Progenitor cell of endocrine pancreas (in vitro differentiated cells): Measurements from ENCODE around the gene ANKMY1. TPM values are rescaled to one million over a fixed set of nuclear protein-coding genes. Genes with fewer than 3 reads are reported as not detected.

Experiments
- DNase-seq: peaks from one replicate; pipeline ENCODE4 v3.0.0; 2021; ENCODE audit warnings: low spot score; ENCODE audit not compliant: unreplicated experiment
- H3K27ac Mint-ChIP-seq: 2 replicates; pipeline ENCODE4 v1.8.0; 2021; ENCODE audit warnings: mild to moderate bottlenecking, moderate library complexity, mixed read lengths
- H3K27me3 Mint-ChIP-seq: 2 replicates; pipeline ENCODE4 v1.8.0; 2021; ENCODE audit warnings: mixed read lengths
- H3K36me3 Mint-ChIP-seq: 2 replicates; pipeline ENCODE4 v1.8.0; 2022; ENCODE audit warnings: mixed read lengths; ENCODE audit not compliant: insufficient read depth
- H3K4me1 Mint-ChIP-seq: 2 replicates; pipeline ENCODE4 v1.8.0; 2021; ENCODE audit warnings: low read depth, mixed read lengths
- H3K4me3 Mint-ChIP-seq: 2 replicates; pipeline ENCODE4 v1.8.0; 2021; ENCODE audit warnings: low read depth, mild to moderate bottlenecking, moderate library complexity, mixed read lengths
- H3K9me3 Mint-ChIP-seq: 2 replicates; pipeline ENCODE4 v1.8.0; 2021; ENCODE audit warnings: low read depth, mixed read lengths
- total RNA-seq: library from RNA; stranded (reverse); gene quantifications from 2 replicates; pipeline ENCODE4 v1.2.1, GENCODE V29; 2021
- TF ChIP-seq, protein P1 (sequence below): fragments of 200-600 bp; sonication (generic); IDR thresholded peaks from one replicate; pipeline ENCODE4 v1.5.0; 2021; ENCODE audit warnings: antibody characterized with exemption, mild to moderate bottlenecking; ENCODE audit not compliant: unreplicated experiment

Gene ANKMY1
- total RNA-seq, 1 donor from 2014 or later = 29.2 TPM

DNA sequence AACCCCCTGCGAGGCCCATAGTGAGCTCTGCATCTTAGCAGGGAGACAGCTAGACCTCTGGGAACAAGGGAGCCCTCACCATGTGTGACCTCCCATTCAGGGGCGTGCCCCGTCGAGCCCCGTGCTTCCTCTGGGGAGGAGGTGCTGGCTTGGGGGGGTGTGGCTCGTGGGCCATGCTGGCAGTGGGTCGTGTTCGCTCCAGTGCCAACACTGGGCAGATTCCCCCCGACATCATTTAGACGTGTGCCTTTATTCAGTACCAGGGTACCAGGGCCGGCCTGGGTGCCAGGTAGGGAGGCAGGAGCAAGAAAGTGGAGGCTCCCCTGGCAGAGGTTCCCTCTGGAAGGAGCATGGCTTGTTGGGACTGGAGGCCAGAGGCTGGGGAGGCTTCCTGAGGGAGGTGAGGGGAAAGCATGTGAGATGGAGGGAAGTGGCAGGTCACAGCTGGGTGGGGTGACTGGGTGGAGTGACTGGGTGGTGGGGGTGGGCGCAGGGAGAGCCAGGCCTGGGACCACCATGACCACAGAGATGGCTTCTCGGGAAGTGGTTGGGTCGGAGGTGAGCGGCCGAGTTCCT is 107.2 kb downstream of the ANKMY1 start:
- Mint-ChIP-seq H3K9me3 (no peaks in the 10 kb centered on the region), H3K27me3 (peaks cover 4% of the 10 kb centered on the region), H3K4me1 (peaks cover 13% of the 10 kb centered on the region), H3K4me3 (peak overlapping the region; percentile 41), H3K36me3 (no peaks in the 10 kb centered on the region), H3K27ac (no peak overlapping the region)
- DNase-seq = no peak
- TF ChIP-seq, protein P1, sequence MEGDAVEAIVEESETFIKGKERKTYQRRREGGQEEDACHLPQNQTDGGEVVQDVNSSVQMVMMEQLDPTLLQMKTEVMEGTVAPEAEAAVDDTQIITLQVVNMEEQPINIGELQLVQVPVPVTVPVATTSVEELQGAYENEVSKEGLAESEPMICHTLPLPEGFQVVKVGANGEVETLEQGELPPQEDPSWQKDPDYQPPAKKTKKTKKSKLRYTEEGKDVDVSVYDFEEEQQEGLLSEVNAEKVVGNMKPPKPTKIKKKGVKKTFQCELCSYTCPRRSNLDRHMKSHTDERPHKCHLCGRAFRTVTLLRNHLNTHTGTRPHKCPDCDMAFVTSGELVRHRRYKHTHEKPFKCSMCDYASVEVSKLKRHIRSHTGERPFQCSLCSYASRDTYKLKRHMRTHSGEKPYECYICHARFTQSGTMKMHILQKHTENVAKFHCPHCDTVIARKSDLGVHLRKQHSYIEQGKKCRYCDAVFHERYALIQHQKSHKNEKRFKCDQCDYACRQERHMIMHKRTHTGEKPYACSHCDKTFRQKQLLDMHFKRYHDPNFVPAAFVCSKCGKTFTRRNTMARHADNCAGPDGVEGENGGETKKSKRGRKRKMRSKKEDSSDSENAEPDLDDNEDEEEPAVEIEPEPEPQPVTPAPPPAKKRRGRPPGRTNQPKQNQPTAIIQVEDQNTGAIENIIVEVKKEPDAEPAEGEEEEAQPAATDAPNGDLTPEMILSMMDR = no peak

DNA sequence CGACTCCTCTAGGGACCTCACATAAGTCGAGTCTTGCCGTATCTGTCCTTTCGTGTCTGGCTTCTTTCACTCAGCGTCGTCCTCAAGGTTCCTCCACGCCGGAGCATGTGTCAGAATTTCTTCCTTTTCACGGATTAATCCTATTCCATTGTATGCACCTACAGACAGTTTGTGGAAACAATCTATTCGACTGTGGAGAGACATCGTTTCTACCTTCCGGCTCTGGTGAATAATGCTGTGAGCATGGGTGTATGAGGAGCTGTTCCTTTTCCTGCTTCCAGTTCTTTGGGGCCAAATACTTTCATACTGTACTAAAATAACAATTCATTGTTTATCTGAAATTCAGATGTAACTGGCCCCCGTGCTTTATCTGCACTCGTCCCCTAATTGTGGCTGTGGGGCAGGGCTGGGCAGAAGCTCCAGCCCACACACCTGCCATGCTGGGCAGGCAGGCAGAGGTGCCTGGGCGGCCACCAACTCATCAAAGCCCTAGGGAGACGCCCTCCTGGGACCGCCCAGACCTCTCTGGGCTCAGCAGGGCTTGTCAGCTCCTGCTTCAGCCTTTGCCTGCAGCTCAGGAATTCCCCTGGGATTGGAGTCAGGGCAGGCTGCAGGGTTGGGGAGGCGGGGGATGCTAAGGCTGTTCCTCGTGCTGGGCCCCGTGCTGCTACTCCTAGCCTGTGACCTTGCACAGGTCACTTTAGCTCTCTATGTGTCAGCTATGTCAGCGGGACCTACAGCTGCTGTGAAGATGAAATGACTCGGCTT is 107.8 kb downstream of the ANKMY1 start:
- Mint-ChIP-seq H3K9me3 (no peaks in the 10 kb centered on the region), H3K4me3 (peak overlapping the region; percentile 41), H3K27me3 (peaks cover 4% of the 10 kb centered on the region), H3K36me3 (no peaks in the 10 kb centered on the region), H3K4me1 (peaks cover 12% of the 10 kb centered on the region), H3K27ac (no peak overlapping the region)
- TF ChIP-seq, protein P1 = no peak
- no peak for DNase-seq

DNA sequence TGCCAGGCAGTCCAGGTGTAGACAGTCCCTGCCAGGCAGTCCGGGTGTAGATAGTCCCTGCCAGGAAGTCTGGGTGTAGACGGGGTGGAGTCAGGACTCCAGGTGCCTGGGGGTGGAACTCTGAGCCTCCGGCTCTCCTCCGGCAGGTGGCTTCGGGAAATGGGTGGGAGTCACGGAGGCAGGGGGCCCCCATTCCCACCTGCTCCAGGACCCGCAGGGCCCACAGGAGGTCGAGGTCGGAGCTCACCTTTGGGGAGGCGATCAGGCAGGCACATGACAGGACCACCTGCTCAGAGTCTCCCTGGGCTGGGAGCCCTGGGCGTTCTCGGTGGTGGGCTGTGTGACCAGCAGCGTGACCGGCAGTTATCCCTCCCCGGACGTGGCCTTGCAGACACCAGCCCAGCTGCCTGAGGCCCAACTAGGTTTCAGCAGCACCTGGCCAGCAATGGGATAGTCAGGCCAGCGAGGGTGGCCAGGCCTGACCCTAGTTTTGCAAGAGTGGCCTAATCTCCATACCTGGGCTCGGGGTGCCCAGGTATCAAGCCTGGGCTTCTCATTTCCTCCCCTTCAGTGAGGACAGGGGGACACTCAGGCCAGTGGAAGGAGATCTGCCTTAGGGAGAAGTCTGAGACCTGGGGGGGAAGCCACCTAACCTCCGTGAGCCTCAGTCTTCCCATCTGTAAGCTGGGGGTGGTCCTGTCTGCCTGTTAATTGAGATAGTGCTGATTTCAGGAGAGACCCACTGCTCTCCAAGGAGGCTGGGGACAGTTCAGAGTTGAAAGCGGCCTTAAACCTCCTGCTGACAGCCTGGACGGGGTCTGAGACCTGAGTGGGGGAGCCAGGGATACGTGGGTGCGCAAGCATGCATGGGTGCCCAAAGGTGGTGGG is 109.2 kb downstream of the ANKMY1 start:
- no peak for DNase-seq
- Mint-ChIP-seq H3K36me3 (no peaks in the 10 kb centered on the region), H3K4me3 (no peak overlapping the region), H3K9me3 (no peaks in the 10 kb centered on the region), H3K27me3 (no peaks in the 10 kb centered on the region), H3K4me1 (peaks cover 5% of the 10 kb centered on the region), H3K27ac (no peak overlapping the region)
- TF ChIP-seq, protein P1 = no peak

DNA sequence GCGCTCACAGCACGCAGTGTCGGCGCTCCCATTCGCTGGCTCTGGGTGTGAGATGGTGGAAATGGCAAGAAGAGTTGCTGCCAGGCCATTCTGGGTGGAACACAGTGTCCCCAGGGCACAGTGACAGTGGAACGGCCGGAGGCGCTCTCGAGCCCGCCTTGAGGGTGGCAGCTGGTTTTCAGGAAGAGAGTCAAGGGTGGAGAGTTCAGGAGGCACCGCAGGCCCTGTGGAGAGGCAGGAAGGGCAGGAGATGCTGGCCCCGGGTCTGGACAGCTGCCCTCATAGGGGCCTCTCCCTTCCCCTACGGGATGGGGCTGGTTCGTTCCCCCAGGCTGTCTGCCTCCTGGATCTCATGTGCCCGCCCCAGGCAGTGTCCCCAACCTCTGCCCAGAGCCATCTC is 109.9 kb downstream of the ANKMY1 start:
- Mint-ChIP-seq H3K27ac (no peak overlapping the region), H3K4me3 (no peak overlapping the region), H3K36me3 (no peaks in the 10 kb centered on the region), H3K27me3 (no peaks in the 10 kb centered on the region), H3K4me1 (peaks cover 5% of the 10 kb centered on the region), H3K9me3 (no peaks in the 10 kb centered on the region)
- TF ChIP-seq, protein P1 = no peak
- no peak for DNase-seq

DNA sequence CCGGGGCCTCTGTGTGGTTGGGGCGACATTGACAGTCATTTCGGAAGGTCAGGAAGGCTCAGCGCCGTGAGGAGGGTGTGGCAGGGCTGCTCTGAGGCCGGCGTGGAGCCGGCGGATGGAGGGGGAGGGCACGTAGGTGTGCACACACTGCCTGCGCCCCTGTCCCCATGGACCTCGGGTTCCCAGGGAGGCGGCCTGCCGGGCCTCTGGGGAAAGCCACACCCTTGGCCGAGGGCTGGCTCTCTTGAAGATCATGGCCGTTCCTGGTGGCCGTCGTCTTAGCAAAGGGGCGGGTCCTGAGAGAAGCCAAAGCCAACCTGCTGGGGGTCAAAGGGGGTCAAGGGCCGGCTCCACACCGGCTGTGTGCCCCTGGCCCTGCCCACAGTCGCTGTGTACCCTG is 110.5 kb downstream of the ANKMY1 start:
- no peaks in the 10 kb centered on the region for H3K9me3 Mint-ChIP-seq
- no peaks in the 10 kb centered on the region for H3K36me3 Mint-ChIP-seq
- TF ChIP-seq, protein P1 = no peak
- no peaks in the 10 kb centered on the region for H3K27me3 Mint-ChIP-seq
- H3K4me1 Mint-ChIP-seq = peaks cover 5% of the 10 kb centered on the region
- no peak overlapping the region for H3K27ac Mint-ChIP-seq
- no peak for DNase-seq
- no peak overlapping the region for H3K4me3 Mint-ChIP-seq
